LNCaP clone FGC (cell line): ENCODE measurements around the gene VGLL4.

Experiments
- DNase-seq: peaks from one replicate; pipeline ENCODE4 v3.0.0-alpha.2; 2011; ENCODE audit warnings: low read depth
- H3K4me3 ChIP-seq: 2 replicates; pipeline ENCODE4 v1.5.1; 2011; ENCODE audit warnings: mild to moderate bottlenecking, low read depth, low read length, control low read depth
- TF ChIP-seq, protein P1 (sequence below): IDR thresholded peaks from 2 replicates; pipeline ENCODE4 v1.5.1; 2012; ENCODE audit warnings: mild to moderate bottlenecking; ENCODE audit not compliant: control insufficient read depth, insufficient read depth; ENCODE audit errors: extremely low read depth

VGLL4 gene

DNA sequence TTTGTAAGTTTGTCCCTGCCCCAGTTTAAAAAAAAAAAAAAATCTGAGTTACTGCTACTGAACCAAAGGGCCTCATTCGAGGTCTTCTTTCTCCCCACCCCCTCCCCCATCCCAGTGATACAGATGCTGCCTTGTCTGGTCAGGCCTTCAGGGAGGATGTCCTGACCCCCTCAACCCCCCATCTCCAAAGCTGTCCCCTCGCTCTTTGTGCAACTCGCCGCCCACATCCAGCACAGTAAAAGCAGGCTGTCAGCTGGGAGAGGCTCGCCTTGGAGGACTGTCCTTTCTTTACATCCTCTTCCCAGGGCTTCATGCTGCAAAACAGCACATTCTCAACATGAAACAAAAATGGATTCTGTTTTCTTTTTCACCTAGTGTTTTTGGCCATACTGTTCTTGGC lies 133.4 kb downstream of the VGLL4 start:
- no peak overlapping the region for H3K4me3 ChIP-seq
- TF ChIP-seq, protein P1, sequence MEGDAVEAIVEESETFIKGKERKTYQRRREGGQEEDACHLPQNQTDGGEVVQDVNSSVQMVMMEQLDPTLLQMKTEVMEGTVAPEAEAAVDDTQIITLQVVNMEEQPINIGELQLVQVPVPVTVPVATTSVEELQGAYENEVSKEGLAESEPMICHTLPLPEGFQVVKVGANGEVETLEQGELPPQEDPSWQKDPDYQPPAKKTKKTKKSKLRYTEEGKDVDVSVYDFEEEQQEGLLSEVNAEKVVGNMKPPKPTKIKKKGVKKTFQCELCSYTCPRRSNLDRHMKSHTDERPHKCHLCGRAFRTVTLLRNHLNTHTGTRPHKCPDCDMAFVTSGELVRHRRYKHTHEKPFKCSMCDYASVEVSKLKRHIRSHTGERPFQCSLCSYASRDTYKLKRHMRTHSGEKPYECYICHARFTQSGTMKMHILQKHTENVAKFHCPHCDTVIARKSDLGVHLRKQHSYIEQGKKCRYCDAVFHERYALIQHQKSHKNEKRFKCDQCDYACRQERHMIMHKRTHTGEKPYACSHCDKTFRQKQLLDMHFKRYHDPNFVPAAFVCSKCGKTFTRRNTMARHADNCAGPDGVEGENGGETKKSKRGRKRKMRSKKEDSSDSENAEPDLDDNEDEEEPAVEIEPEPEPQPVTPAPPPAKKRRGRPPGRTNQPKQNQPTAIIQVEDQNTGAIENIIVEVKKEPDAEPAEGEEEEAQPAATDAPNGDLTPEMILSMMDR, result no peak
- DNase-seq, result no peak

DNA sequence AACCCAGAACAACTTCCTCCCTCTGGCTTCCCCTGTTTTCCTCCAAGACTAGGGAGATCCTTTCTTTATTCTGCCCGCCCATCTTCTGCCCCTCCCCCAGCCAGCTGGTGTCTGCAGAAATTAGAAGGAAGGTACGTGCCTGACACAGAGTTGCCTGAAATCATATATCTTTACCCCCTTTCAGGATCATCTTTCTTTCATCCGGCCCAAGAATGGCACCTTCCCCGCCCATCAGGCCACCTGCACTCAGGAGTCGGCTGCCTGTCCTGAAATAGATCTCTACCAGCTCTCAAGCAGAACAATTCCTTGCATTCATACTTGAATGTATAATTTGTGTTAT lies 133.7 kb downstream of the VGLL4 start:
- no peak for DNase-seq
- TF ChIP-seq, protein P1, result no peak
- H3K4me3 ChIP-seq, result no peak overlapping the region

DNA sequence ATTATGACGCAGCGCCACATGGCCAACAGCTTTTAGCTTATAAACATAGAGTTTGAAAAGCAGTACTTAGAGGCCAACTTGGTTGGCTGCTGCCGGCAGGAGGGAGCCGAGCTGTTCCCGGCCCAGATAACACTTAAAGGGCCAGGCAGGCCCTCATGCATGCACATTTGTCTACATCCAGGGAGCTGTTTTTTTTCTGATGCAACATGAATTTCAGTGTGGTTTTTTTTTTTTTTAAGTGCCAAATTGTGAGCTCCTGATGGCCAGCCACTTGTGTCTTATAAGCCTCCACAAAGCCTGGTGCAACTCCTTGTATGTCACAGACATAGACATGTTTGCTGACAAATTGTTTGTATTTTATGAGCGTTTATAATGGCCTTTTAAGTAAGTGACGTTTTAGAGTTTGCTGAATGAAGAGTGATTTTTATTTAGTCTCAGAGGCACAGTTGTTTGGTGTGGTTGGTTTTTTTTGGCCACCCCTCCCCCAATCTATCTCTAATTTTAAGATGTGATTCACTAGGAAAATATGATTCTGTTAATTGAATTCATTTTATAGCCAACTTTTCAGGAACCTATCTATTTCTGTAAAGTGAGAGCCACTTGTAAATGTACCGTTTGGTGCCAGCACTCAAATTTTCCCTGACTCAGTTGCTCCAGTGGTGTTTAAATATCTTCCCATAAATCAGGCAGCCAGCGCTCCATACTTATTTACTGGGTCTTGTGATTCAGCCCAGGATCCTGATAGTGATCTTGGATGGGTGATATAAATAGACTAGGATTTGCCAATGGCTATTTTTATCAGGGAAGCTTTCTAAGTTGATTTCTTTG lies 134.3 kb downstream of the VGLL4 start:
- H3K4me3 ChIP-seq, result no peak overlapping the region
- peak; percentile 77 for DNase-seq
- TF ChIP-seq, protein P1, result no peak

DNA sequence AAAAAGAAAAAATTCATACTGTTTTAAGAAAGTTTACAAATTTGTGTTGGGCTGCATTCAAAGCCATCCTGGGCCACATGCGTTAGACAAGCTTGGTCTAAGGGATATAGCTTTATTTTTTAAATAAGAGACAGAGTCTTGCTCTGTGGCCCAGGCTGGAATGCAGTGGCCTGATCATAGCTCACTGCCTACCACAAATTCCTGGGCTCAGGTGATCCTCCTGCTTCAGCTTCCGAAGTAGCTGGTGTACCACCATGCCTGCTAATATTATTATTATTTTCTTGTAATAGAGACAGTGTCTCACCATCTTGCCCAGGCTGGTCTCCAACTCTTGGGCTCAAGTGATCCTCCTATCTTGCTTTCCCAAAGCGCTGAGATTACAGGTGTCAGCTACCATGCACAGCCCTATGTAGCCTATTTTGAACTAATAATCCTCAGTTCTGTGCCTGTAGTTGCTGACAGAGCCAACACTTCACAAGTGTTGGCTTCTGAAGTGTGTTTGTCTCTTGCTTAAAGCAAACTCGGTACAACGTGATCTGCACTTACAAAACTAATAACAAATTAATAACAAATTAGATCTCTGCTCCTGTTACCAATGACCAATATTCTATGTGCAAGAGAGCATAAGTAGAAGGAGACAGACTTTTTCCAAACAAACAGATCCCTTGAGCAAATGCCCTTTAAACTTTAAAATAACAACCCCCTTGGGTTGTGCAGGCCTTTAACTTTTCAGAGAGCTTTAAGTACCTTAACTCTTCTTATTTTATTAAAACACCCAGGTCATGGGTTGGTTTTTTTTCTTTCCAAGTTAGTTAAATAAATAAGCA lies 135.2 kb downstream of the VGLL4 start:
- DNase-seq, result no peak
- H3K4me3 ChIP-seq, result no peak overlapping the region

DNA sequence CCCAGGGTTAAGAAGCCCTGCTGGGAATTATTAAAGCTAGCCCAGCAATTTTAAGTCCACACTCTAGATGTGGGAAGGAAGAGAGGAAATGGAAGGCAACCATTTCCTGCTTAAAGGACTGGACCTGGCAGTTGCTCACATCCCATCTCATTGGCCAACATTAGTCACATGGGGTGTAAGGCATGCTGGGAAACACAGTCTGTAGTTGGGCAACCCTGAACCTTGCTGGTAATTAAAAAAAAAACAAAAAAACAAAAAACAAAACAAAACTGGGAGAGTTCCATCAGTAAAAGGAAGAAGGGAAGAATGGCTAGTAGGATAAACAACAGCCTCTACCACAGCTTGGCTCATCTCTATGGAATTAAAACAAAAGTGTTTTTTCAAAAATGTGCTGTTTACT lies 136.0 kb downstream of the VGLL4 start:
- DNase-seq, result no peak
- no peak overlapping the region for H3K4me3 ChIP-seq
- TF ChIP-seq, protein P1, result no peak

More for the DNA sequence above, 135.2 kb downstream of the VGLL4 start:
- TF ChIP-seq, protein P1, result no peak
